DOHH2 (cell line): ENCODE data around the gene ABR.

Source experiments
- CTCF ChIP-seq: fragments of 200-600 bp; sonication (generic); IDR thresholded peaks from one replicate; pipeline ENCODE4 v1.5.1; 2014; ENCODE audit warnings: antibody characterized with exemption, mild to moderate bottlenecking, low read depth, low read length; ENCODE audit not compliant: poor library complexity, severe bottlenecking
- EZH2phosphoT487 ChIP-seq: fragments of 200-600 bp; sonication (generic); IDR thresholded peaks from 2 replicates; pipeline ENCODE4 v1.6.1; 2017; ENCODE audit warnings: borderline replicate concordance, mild to moderate bottlenecking, antibody characterized with exemption, low read length, moderate library complexity, mixed read lengths

GRCh38 chr17:1043601-1044251, 136.1 kb downstream of the ABR start:
- no peak for TF ChIP-seq CTCF
- TF ChIP-seq EZH2phosphoT487: no peak
